M059J (cell line): ENCODE data around the gene DNAH10. TPM values are rescaled to one million over a fixed set of nuclear protein-coding genes. Genes with fewer than 3 reads are reported as not detected.
A peak's percentile ranks its signal among the peaks of the same experiment; 100 is the strongest.
"Not testable (repeated sequence)": the region's sequence is repeated elsewhere in the genome, so short reads cannot be mapped to it uniquely, and the experiment has no call there.

Experiments
- DNase-seq: peaks from one replicate; pipeline ENCODE4 v3.0.0-alpha.2; 2012; ENCODE audit warnings: low read depth
- total RNA-seq: library from RNA; depleted of rRNA; stranded (reverse); fragments of >200 nt; shearing (Covaris generic); gene quantifications from 2 replicates; pipeline ENCODE4 v1.2.3, GENCODE V29; 2014

The DNAH10 gene
- total RNA-seq, 1 experiment from 2014 or later: not detected

DNA sequence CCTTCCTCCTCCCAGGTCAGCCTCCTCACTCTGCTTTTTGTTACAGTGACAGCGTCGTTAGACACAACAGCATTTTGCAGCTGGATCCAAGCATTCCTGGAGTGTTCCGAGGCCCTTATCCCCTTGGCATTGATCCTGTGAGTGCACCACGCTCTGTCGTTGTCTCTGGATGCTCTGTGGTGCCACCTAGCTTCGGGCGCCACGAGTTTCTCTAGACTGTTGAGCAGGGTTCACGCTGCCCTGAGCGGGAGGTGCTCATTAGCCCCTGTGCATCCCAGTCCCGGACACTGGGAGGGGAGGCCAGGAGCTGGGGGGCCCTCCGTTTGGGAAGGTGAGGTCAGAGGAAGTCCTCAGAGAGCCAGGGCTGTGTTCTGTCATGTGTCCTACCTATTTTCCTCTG lies 17.3 kb upstream of the DNAH10 start:
- no peak for DNase-seq

- no peak for DNase-seq
Measured at GRCh38 chr12:123747309-123747708, 14.8 kb upstream of the DNAH10 start.

GRCh38 chr12:123748161-123748560 lies 13.9 kb upstream of the DNAH10 start:
- DNase-seq: no peak

DNA sequence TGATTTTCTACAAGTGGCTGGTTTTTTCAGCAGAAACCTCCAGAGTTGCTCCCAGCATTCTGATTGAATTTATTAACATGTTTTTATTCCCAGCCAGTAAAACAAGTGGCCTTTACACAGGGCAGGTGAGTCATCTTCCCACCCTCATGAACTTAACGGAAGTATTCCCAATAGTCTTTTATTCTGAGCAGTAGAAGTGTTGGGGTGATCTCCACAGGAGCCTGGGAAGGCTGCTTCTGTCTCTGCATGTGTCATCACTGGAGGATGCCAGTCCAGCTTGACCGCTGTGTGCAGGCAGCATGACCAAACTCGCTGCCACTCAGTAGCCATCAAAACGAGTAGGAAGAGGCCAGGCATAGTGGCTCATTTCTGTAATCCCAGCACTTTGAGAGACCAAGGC lies 13.4 kb upstream of the DNAH10 start:
- DNase-seq: peak; percentile 81

GRCh38 chr12:123749355-123749754 lies 12.7 kb upstream of the DNAH10 start:
- no peak for DNase-seq

DNA sequence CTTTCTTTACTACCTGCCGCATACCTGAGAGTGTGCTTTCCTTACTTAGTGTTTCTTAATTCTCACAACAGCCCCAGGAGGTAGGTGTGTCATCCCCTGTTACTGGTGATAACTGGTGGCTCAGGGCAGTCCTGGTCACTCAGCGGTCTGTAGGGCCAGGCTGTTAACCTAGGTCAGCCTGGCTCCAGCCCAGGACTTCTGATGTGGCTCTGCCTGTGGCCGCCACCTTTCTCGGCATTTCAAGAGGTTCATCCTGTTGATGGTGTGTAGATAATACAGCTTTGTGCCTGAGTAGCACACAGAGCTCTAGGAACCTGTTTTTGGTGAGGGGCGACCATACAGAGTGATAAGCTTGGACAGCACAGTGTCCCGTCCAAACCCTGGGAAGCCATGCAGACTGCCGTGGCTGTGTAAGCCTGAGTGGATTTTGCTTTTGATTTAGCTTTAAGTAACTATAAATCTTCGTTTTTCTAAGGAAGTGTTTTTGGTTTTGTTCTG lies 11.9 kb upstream of the DNAH10 start:
- DNase-seq: no peak

DNA sequence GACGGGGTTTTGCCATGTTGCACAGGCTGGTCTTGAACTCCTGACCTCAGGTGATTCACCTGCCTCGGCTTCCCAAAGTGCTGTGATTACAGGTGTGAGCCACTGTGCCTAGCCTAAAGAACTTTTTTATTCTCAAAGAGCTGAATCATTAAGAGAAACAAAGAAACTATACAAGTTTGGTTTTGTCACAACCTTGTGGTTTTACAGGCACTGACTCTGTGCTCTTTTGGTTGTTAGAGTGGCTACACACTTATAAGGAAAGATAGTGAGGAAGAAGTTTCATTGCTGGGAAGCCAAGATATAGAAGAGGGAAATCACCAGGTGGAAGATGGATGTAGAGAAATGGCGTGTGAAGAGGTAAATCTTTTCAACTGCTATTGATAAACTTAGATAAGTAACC lies 10.1 kb upstream of the DNAH10 start:
- DNase-seq: no peak

DNA sequence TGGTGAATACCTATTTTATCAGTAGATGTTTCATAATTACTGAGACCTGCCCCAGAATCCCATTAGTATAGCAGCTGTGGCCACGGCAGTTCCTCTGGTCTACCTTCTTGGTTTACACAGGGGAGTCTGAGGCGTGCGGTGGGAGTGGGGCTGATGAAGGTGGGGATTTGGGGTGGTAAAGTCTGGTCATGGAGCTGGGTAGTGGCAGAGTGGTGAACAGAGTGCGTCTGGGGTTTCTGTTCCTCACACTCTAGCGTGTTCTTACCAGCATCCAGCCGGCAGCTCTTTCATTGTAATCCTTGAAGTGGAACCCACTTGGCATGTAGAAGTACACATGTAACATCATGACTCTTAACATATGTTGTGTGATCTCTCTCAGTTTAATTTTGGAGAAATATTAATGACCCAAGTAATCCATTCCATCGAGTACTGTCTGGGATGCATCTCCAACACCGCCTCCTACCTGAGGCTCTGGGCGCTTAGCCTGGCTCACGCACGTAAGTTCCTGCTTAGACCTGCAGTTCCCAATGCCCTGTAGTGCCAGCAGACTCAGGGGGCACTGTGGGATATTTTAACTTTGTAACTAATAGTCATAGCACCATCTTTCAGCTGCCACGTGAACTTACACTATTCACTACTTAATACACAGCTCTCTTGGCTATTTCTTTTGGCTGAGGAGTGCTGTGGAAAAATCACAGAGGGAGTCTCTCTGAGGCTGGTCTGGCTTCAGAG lies 7.9 kb upstream of the DNAH10 start:
- DNase-seq: no peak

DNA sequence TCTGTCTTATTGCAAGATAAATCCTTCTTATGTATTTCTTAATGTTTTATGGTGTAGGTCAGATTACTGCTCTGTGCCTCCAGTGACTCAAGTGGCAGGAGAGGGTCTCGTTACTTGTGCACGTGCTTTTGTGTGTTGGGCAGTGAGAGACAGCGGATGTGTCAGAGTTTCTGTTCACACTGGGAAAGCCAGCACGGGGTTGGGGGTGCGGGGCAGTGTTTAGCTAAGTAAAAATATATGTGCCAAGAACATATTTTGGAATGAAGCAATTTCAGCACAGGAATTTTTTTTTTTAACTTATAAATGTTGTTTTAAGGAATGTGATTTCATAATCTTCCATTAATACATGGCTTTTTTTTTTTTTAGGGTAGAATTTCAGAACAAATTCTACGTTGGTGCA lies 4.5 kb upstream of the DNAH10 start:
- DNase-seq: no peak

GRCh38 chr12:123760267-123760938 lies 1.7 kb upstream of the DNAH10 start:
- no peak for DNase-seq

- DNase-seq: no peak
Measured at GRCh38 chr12:123762715-123763052, 583 bp downstream of the DNAH10 start.

DNA sequence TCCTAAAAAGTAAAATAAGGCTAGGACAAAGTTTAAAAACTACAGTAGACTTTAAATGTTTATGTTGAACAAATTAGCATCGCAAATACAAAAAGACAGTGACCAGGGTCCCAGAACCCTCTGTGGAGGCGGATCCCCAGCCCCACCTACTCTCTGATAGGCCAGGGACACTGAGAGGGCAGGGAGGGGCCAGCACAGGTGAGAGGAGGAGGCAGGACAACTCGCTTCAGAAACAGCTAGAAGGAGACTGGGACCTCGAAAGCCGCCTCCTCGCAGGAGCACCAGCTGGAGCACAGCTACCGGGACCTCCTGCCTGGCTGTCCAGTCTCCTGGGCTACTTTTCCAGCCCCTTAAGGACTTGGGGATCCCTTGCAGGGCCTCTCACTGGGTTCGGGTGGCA lies 992 bp downstream of the DNAH10 start:
- DNase-seq: no peak

DNA sequence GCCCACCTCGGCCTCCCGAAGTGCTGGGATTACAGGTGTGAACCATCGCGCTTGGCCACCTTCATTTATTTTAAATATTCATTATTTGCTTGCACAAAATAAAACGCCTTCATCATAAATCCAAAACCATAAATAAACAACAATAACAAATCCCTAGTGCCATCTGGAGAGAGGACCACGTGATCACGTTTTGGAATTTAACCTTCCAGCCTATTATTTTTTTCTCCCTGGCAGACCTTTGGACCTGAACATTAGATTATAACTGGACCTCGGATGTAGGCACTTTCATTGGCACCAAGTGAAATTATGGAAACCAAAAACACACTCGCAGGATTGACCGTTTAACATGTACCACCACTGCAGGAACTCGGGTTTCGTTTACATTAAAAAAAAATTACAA lies 2.0 kb downstream of the DNAH10 start:
- DNase-seq: no peak

DNA sequence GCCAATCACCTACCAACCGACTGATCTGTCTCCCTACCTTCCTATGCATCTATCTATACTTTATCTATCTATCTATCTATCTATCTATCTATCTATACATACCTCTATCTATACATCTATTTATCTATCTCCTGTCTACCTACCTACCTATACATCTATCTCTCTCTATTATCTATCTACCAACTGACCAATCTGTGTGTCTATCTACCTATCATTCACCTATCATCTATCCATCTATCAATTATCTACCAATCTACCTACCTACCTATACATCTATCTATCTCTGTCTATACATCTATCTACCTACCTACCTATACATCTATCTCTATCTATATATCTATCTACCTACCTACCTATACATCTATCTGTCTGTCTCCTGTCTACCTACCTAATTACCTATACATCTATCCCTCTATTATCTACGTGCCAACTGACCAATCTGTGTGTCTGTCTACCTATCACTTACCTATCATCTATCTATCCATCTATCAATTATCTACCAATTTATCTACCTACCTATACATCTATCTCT lies 3.5 kb downstream of the DNAH10 start:
- DNase-seq: no peak

- no peak for DNase-seq
Measured at GRCh38 chr12:123767613-123768012, 5.5 kb downstream of the DNAH10 start.

DNA sequence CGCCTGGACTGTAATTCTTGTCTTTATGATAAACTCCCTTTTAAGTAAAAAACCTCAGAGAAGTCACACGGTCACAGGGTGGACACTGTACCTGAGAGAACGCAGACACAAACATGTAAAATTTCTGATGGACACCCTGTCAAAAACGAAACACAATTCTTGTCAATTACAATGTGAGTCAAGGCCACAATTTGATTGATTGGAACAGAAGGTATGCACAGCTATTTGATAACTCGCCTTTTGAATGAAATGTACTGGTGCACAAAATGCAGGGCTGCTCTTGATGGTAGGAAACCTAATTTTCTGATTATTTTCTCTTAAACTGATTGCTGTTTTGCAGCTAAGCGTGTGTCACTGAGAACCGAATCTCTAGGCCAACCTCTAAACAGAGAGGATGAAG lies 9.2 kb downstream of the DNAH10 start:
- no peak for DNase-seq

DNA sequence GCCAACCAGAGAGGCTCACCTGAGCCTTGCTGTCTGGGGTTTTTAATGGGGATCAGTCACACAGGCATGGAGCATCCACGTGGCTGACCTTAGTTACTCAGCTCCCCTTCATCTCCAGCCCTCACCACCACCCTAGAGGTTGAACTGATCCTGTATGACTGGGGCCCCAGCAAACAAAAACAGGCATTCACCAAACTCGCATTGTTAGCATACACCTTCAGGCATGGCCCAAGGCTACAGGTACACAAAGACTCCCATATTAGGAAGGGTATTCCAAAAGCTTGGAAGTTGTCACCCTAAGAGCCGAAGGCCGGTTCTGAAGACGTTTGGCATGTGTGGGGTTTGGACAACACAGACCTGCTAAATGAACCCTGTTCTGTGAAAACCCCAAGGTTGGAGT lies 10.0 kb downstream of the DNAH10 start:
- DNase-seq: no peak

DNA sequence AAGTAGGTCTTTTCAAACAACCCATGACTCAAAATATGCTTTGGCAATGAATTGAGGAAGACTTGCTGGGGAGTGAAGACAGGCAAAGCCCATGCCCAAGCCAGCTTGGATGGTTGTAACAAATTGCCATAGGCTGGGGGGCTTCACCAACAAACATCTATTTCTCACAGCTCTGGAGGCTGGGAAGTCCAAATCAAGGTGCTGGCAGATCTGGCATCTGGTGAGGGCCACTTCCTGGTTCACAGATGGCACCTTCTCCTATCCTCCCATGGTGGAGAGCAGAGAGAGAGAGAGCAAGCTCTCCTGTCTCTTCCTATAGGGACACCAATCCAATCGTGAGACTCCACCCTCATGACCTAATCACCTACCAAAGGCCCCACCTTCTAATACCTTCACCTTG lies 11.3 kb downstream of the DNAH10 start:
- DNase-seq: no peak

DNA sequence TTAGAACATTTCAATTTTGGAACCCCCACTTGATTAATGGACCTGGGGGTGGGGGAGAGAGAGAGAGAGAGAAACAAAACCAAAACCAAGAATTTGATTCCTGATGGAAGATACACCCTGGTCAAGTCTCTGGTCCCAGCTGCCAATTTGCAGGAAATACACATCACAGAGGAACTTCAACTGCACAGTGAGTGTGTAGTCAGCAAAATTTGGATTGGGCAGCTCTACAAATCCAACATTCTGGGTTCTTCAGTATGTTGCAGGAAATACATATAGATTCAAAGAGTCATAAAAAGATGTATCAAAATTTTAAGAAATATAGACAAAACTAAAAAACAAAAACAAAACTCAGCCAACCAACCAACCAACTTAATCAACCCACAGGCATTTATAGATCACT lies 17.4 kb downstream of the DNAH10 start:
- DNase-seq: no peak

DNA sequence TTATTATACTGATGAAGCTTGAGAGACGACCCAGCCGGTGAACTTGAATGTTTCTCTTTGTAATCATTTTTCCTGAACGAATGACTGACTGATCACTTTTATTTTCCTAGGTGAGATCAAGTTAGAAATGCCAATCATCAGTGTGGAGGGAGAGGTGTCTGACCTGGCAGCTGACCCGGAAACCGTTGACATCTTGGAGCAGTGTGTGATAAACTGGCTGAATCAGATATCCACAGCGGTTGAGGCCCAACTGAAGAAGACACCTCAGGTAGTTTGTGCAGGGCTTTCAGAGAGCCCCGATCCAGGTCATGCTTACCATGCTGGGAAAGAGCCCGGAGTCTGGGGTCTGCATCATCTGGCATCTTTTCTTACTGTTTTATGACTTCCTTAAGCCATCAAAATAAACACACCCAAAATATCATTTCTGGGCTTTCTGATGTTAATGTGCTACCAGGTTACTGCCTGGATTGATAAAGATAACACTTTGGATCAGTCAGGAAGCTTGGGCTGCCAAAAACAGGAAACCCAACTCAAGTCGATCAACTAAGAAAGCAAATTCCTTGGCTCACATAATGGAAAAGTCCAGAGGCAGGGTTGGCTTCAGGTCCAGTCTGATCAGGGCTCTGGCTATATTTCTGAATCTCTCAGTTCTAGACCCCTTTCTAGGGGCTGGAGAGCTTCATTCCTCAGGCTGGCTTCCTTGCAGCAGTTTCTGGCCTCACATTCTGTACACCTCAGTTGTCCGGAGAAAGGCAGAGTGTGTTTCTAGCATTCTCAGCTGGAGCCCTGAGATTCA lies 21.1 kb downstream of the DNAH10 start:
- DNase-seq: no peak

- no peak for DNase-seq
Measured at GRCh38 chr12:123787466-123787865, 25.4 kb downstream of the DNAH10 start.

DNA sequence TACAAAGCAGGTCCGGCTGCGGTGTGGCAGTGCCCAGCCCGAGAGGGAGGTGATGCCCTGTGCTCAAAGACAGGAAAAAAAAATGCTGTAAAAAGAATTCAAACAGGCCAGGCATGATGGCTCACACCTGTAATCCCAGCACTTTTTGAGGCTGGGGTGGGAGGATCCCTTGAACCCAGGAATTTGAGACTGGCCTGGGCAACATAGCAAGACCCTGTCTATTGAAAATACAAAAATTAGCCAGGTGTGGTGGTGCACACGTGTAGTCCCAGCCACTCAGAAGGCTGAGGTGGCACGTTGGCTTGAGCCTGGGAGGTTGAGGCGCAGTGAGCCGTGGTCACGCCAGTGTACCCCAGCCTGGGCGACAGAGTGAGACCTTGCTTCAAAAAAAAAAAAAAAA lies 26.4 kb downstream of the DNAH10 start:
- no peak for DNase-seq

DNA sequence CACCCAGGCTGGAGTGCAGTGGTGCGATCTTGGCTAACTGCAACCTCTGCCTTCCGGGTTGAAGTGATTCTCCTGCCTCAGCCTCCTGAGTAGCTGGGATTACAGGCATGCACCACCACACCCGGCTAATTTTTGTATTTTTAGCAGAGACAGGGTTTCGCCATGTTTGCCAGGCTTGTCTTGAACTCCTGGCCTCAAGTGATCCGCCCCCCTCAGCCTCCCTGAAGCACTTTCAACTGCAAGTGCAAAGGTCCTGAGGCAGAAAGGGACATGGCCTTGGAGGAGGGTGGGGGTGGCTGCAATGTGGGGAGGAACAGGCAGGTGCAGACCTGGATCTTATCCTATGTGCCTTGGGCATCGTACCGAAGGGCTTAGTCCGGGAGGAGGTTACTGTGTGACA lies 27.3 kb downstream of the DNAH10 start:
- not testable (repeated sequence) for DNase-seq
